Measurements from ENCODE around the gene SCGB3A1. TPM values are rescaled to one million over a fixed set of nuclear protein-coding genes. Genes with fewer than 3 reads are reported as not detected.

Gene SCGB3A1
- total RNA-seq, 6 experiments from 2014 or later: not detected

DNA sequence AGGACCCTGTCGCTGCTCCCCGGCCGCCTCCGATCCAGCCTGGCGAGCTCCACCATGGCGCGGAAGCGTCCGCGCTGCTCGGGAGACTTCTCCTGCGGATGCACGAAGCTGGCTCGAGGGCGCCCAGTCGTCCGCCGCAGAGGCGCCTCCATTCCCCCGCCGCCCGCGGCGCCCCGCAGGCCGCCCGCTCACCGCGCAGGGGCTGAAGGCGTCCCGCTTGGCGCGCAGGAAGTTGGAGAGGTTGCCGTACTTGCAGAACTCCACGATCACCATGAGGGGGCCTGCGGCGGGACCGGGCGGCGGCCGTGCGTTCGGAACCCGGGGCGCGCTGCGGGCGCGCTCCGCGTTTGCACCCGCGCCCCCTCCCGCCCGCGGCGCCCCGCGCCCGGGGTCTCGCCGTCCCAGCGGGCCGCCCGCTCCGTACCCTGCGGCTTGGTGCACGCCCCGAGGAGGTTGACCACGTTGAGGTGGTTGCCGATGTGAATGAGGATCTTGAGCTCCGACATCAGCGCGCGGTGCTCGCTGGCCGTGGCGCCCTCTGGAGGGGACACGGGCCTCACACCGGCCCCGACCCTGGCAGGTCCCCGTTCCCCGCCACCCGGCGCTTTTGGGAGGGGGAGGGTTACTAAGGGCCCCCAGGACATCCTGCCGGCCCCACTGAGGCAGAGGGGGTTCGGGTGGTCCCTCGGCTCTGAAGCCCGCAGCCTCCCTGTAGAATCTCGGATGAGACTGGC lies 27.7 kb upstream of the SCGB3A1 start:
- Mint-ChIP-seq H3K4me1 (ENCODE audit: low read depth) (no peaks in the 10 kb centered on the region), H3K27ac (no peak overlapping the region), H3K36me3 (ENCODE audit: low read depth) (no peaks in the 10 kb centered on the region), H3K9me3 (peaks cover 35% of the 10 kb centered on the region), H3K4me3 (no peak overlapping the region), H3K27me3 (ENCODE audit: insufficient read depth) (peaks cover 3% of the 10 kb centered on the region; the same call in 1 of the 2 replicates)
- no peak for DNase-seq
- TF ChIP-seq, protein P1, sequence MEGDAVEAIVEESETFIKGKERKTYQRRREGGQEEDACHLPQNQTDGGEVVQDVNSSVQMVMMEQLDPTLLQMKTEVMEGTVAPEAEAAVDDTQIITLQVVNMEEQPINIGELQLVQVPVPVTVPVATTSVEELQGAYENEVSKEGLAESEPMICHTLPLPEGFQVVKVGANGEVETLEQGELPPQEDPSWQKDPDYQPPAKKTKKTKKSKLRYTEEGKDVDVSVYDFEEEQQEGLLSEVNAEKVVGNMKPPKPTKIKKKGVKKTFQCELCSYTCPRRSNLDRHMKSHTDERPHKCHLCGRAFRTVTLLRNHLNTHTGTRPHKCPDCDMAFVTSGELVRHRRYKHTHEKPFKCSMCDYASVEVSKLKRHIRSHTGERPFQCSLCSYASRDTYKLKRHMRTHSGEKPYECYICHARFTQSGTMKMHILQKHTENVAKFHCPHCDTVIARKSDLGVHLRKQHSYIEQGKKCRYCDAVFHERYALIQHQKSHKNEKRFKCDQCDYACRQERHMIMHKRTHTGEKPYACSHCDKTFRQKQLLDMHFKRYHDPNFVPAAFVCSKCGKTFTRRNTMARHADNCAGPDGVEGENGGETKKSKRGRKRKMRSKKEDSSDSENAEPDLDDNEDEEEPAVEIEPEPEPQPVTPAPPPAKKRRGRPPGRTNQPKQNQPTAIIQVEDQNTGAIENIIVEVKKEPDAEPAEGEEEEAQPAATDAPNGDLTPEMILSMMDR (IDR thresholded peaks at IDR 0.05): no peak

DNA sequence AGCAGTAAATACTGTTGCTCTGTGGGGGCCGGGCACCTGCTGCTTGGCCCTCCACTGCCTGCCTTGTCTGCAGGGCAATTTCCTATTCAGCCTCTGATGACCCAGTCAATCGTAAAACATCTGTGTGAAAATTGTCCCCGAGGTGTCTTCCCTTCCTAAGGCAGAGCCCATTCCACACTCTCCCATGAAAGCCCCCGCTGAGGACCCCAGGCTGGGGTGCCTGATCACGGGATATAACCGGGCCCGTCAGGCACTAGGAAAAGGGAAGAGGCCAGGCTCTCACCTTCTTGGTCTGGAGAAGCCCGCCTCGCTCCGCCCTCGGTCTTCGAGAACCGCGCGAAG lies 27.2 kb upstream of the SCGB3A1 start:
- Mint-ChIP-seq H3K27ac (no peak overlapping the region), H3K9me3 (peaks cover 32% of the 10 kb centered on the region), H3K27me3 (ENCODE audit: insufficient read depth) (peaks cover 5% of the 10 kb centered on the region), H3K4me1 (ENCODE audit: low read depth) (no peaks in the 10 kb centered on the region), H3K4me3 (no peak overlapping the region), H3K36me3 (ENCODE audit: low read depth) (no peaks in the 10 kb centered on the region)
- no peak for DNase-seq
- TF ChIP-seq, protein P1 (IDR thresholded peaks at IDR 0.05): no peak

DNA sequence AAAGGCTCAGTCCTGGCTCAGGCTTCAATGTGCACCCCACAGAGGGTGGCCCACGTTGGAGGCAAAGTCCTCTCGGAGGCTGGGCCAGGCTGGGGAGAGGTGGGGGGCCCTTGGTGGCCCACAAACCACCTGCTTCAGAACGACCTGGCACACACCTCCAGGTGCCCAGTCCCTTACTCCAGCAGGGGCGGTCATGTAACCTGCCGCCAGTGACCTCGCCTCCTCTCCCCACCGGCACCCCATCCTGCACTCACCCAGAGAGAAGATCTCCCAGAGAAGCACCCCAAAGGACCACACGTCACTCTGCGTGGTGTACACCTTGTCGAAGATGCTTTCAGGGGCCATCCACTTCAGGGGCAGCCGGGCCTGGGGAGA lies 22.5 kb upstream of the SCGB3A1 start:
- Mint-ChIP-seq H3K27me3 (ENCODE audit: insufficient read depth) (peaks cover 4% of the 10 kb centered on the region), H3K36me3 (ENCODE audit: low read depth) (no peaks in the 10 kb centered on the region), H3K9me3 (peaks cover 14% of the 10 kb centered on the region; the same call in 1 of the 2 replicates), H3K27ac (no peak overlapping the region), H3K4me1 (ENCODE audit: low read depth) (no peaks in the 10 kb centered on the region), H3K4me3 (no peak overlapping the region)
- TF ChIP-seq, protein P1 (IDR thresholded peaks at IDR 0.05): no peak
- no peak for DNase-seq

DNA sequence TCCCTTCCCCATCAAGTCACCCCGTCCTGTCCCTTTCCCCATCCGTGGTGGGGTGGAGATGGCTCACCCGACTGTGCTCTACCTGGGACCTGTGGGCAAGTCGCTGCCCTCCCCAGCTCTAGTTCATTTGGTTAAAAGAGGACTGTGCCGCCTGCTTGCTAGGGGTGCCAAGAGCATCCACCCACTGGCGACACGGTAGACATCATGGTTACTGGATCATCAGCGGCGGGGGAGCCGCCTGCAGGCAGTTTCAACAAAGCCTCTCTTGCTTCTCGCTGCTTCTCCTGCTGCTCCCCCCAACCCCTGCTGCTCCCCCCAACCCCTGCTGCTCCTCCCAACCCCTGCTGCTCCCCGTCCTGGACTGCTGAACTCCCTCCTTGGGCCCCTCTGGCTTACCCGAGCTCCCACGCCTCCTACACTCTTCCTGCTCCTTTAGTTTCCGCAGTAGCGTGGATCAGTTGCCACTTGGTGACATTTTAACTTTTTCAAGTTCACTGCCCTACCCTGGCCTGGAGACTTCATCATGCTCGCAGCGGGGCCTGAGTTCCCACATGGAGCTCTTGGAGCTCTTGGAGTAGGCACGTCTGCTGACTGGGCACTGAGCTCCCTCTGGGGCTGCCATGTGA lies 22.0 kb upstream of the SCGB3A1 start:
- no peak overlapping the region for H3K27ac Mint-ChIP-seq
- H3K27me3 Mint-ChIP-seq (ENCODE audit: insufficient read depth): peaks cover 4% of the 10 kb centered on the region
- peaks cover 14% of the 10 kb centered on the region; the same call in 1 of the 2 replicates for H3K9me3 Mint-ChIP-seq
- TF ChIP-seq, protein P1 (IDR thresholded peaks at IDR 0.05): no peak
- H3K4me3 Mint-ChIP-seq: no peak overlapping the region
- no peaks in the 10 kb centered on the region for H3K4me1 Mint-ChIP-seq (ENCODE audit: low read depth)
- H3K36me3 Mint-ChIP-seq (ENCODE audit: low read depth): no peaks in the 10 kb centered on the region
- DNase-seq: no peak

DNA sequence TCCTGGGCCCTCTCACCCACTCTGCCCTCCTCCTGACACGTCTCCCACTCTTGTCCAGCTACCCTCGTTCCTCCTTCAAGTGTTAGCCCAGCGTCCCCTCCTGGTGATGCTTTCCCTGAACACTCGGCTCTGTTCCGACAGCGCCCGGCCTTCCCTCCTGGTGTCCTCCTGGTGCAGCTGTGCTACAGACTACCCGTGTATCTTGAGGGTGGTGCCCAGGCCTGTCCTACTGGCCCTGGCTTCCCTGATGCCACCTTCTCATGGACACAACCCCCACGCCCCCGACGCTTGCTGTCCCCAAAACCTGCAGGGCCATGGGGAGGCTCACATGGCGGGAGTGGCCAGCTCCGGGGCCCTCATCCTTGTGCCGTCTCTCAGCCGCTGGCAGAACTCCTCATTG lies 21.4 kb upstream of the SCGB3A1 start:
- TF ChIP-seq, protein P1 (IDR thresholded peaks at IDR 0.05): no peak
- Mint-ChIP-seq H3K27me3 (ENCODE audit: insufficient read depth) (peaks cover 4% of the 10 kb centered on the region), H3K27ac (no peak overlapping the region), H3K36me3 (ENCODE audit: low read depth) (no peaks in the 10 kb centered on the region), H3K4me1 (ENCODE audit: low read depth) (no peaks in the 10 kb centered on the region), H3K9me3 (peaks cover 14% of the 10 kb centered on the region; the same call in 1 of the 2 replicates), H3K4me3 (no peak overlapping the region)
- no peak for DNase-seq

All from HFFc6 (cell line).